RWPE1 (cell line): ENCODE measurements around the gene OSBPL6.
"Not testable (repeated sequence)": the region's sequence is repeated elsewhere in the genome, so short reads cannot be mapped to it uniquely, and the experiment has no call there.

Source experiments
- CTCF ChIA-PET: fragments of 350-600 bp; sonication (Branson Sonifier 250); formaldehyde crosslinking; extraction: SDS; loops from one replicate; lab custom pipeline; 2021; lab: Yijun Ruan, JAX
- POLR2A ChIA-PET: fragments of 400-600 bp; formaldehyde crosslinking; extraction: SDS; loops from one replicate; lab custom pipeline; 2020; ENCODE audit warnings: antibody characterized with exemption; ENCODE audit not compliant: low non-redundant PET; lab: Yijun Ruan, JAX
- DNase-seq: peaks from one replicate; pipeline ENCODE4 v3.0.0; 2012; ENCODE audit warnings: low spot score
- H3K27ac ChIP-seq: fragments of 450-650 bp; 2 replicates; pipeline ENCODE4 v1.5.1; 2017
- TF ChIP-seq, protein P1 (sequence below): fragments of 450-650 bp; conservative IDR thresholded peaks from 2 replicates; pipeline ENCODE4 v1.5.1; 2017; ENCODE audit warnings: low read depth, mild to moderate bottlenecking

Gene OSBPL6

DNA sequence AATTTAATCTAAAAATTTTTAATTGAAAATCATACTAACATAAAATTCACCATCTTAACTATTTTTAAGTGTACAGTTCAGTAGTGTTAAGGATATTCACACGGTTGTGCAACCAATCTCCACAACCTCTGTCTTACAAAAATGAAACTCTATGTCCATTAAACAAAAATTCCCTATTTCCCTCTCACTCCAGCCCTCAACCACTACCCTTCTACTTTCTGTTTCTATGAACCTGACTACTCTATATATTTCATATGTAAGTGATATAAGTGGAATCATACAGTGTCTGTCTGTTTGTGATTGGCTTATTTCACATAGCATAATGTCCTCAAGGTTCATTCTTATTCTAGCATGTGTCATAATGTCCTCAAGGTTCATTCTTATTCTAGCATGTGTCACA is 34.3 kb upstream of the OSBPL6 start:
- ChIA-PET CTCF (no interaction called here), POLR2A (no interaction called here)
- TF ChIP-seq, protein P1, sequence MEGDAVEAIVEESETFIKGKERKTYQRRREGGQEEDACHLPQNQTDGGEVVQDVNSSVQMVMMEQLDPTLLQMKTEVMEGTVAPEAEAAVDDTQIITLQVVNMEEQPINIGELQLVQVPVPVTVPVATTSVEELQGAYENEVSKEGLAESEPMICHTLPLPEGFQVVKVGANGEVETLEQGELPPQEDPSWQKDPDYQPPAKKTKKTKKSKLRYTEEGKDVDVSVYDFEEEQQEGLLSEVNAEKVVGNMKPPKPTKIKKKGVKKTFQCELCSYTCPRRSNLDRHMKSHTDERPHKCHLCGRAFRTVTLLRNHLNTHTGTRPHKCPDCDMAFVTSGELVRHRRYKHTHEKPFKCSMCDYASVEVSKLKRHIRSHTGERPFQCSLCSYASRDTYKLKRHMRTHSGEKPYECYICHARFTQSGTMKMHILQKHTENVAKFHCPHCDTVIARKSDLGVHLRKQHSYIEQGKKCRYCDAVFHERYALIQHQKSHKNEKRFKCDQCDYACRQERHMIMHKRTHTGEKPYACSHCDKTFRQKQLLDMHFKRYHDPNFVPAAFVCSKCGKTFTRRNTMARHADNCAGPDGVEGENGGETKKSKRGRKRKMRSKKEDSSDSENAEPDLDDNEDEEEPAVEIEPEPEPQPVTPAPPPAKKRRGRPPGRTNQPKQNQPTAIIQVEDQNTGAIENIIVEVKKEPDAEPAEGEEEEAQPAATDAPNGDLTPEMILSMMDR: no peak
- DNase-seq: no peak
- no peak overlapping the region for H3K27ac ChIP-seq

DNA sequence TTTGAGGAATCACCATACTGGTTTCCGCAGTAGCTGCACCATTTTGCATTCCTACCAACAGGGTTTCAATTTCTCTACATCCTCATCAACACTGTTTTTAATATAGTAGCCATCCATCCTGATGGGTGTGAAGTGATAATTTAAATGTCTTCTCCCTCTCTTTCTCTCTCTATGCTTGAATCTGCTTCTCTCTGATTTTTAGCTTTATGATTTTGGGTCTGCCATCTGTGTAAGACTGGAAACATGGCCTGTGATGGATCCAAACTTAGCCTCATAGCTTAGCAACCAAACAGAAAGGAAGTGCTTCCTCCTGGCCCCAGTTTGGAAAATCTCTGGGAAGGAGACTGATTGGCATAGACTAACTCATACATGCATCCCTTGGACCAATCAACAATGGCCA is 33.7 kb upstream of the OSBPL6 start:
- no peak overlapping the region for H3K27ac ChIP-seq
- POLR2A ChIA-PET: no interaction called here
- DNase-seq: no peak
- CTCF ChIA-PET: no interaction called here
- TF ChIP-seq, protein P1: no peak

DNA sequence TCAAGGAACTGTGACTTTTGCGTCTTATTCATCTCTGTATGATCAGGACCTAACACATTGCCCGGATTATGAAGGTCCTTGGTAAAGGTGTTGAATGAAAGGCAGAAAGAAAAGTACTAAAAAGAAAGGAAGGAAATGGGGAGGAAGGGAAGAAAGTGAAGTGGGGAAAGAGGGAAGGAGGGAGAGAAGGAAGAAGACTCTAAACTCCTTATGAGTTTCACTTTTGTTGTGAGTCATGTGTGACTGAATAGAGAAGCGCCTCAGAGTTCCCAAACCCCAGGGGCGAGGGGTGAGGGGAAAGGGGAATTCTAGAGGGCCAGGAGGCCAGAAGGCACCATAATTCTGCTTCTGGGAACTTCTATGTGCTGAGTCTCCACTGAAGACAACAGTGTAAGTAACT is 30.9 kb upstream of the OSBPL6 start:
- ChIA-PET POLR2A (no interaction called here), CTCF (interaction anchor here (0.7 kb wide), 1 partner anchor 96 kb away, joined by 3 read pairs; no protein-coding TSS in a partner anchor)
- no peak overlapping the region for H3K27ac ChIP-seq
- no peak for DNase-seq
- TF ChIP-seq, protein P1: no peak

DNA sequence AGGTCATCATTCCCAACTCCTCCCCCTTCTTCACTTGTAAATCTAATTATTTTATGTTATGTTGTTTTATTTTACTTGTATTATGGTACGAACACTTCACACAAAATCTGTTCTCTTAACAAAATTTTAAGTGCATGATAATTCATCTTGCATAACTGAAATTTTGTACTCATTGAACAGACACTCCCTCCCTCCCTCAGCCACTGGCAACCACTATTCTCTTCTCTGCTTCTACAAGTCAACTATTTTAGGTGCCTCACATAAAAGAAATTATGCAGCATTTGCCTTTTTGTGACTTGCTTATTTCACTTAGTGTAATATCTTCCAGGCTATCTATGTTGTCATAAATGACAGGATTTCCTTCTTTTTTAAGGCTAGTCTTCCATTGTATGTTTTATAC is 30.4 kb upstream of the OSBPL6 start:
- H3K27ac ChIP-seq: no peak overlapping the region
- CTCF ChIA-PET: no interaction called here
- DNase-seq: no peak
- POLR2A ChIA-PET: no interaction called here
- TF ChIP-seq, protein P1: no peak

DNA sequence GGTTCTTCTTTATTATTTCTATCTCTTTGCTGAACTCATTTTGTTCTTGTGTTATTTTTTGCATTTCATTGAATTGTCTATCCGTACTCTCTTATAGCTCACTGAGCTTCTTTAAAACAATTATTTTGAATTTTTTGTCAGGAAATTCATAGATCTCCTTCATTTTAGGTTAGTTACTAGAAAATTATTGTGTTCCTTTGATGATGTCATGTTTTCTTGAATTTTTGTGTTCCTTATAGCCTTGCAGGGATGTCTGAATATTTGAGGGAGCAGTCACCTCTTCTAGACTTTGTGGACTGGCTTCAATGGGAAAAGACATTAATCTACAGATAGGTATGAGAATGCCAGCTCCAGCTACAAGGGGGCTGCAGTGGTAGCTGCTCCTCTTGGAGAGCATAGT is 20.7 kb upstream of the OSBPL6 start:
- TF ChIP-seq, protein P1: no peak
- CTCF ChIA-PET: no interaction called here
- H3K27ac ChIP-seq: no peak overlapping the region
- no peak for DNase-seq
- POLR2A ChIA-PET: interaction anchor here (0.5 kb wide), 1 partner anchor 37 kb away, joined by 4 read pairs; no protein-coding TSS in a partner anchor

DNA sequence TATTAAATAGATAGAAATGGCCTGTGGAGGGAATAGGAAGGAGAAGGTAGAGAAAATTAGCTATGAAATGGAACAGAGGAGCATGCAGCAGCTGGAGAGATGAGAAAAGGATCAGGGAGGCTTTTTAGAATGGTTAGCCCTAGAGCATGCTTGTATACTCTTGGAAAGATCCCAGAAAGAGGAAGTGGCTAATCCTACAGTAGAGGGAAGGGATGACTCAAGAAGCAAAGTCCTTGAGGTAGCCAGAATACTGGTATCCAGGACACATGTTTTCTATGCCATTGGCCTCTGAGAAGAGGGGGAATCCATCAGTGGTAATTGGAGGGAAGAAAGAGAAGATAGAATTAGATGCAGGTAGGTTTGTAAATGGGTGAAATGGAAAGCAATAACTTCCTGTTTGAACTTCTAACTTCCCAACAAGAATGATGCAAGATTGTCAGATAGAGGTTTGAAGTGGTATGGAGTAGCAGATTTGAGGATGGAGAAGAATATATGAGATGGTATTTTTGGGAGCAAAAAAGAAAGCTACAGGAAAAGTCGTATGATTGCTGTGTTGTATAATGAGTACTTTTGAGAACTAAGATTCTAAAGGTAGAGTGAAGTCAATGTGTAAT is 17.1 kb upstream of the OSBPL6 start:
- POLR2A ChIA-PET: no interaction called here
- CTCF ChIA-PET: interaction anchor here (0.5 to 0.7 kb wide), 3 partner anchors 100 to 191 kb away, joined by 3 to 6 read pairs (median 4); no protein-coding TSS in a partner anchor
- DNase-seq: no peak

DNA sequence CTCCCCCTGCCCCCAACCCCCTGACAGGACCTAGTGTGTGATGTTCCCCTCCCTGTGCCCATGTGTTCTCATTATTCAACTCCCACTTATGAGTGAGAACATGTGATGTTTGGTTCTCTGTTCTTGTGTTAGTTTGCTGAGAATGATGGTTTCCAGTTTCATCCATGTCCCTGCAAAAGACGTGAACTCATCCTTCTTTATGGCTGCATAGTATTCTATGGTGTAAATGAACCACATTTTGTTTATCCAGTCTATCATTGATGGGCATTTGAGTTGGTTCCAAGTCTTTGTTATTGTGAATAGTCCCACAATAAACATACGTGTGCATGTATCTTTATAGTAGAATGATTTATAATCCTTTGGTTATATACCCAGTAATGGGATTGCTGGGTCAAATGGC is 13.7 kb upstream of the OSBPL6 start:
- CTCF ChIA-PET: not testable (repeated sequence)

More for the DNA sequence above, 17.1 kb upstream of the OSBPL6 start:
- TF ChIP-seq, protein P1: no peak
- H3K27ac ChIP-seq: no peak overlapping the region

More for the DNA sequence above, 13.7 kb upstream of the OSBPL6 start:
- DNase-seq, H3K27ac ChIP-seq, POLR2A ChIA-PET: not testable (repeated sequence)
